GM21529 (cell line): ENCODE data around the gene D2HGDH.
A peak's percentile ranks its signal among the peaks of the same experiment; 100 is the strongest.
"Not testable (repeated sequence)": the region's sequence is repeated elsewhere in the genome, so short reads cannot be mapped to it uniquely, and the experiment has no call there.

ENCODE experiments used
- ATAC-seq: cut with Tn5 transposase; IDR thresholded peaks from one replicate; pipeline ENCODE4 v1.9.1; 2021; ENCODE audit not compliant: unreplicated experiment

The D2HGDH gene

DNA sequence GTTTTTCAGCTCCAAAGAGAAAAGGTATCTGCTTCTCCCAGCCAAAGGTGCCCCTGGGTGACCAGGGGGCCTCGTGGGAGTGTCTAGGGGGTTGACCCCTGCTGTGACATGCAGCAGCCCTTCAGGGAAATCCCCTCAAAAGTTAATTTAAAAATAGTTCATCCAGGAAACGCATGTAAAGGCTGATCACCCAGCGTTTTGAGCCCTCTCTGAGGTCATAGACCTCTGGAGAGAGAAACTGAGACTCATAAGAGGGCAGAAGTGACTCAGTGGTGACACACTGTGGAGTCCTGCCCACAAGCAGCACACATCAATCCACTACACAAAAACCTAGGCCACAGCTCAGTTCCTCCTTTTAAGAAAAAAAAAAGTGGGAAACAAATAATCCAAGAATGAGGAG, 54.1 kb downstream of the D2HGDH start:
- ATAC-seq = peak; percentile 56

DNA sequence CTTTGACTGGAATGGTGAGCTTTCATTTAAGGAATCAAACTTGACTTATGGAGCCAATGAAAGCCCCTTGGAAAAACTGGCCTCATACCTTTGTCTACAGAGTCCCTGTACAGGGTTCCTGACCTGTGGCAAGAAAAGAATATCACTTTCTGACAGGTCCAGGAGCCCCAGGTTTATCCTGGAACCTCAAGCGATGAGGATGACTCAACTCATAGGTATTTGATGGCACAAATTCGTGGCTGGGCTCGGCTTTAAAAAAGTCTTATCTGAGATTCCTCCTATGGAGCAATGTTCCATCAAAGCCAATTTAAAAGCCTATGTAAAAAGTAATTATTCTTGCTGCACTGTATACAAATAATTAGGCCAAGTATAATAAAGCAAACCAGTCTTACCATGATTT, 57.0 kb downstream of the D2HGDH start:
- ATAC-seq = not testable (repeated sequence)

GRCh38 chr2:241793385-241793784, 59.0 kb downstream of the D2HGDH start:
- ATAC-seq = no peak

- ATAC-seq = no peak
Measured at GRCh38 chr2:241794250-241794823, 59.9 kb downstream of the D2HGDH start.

DNA sequence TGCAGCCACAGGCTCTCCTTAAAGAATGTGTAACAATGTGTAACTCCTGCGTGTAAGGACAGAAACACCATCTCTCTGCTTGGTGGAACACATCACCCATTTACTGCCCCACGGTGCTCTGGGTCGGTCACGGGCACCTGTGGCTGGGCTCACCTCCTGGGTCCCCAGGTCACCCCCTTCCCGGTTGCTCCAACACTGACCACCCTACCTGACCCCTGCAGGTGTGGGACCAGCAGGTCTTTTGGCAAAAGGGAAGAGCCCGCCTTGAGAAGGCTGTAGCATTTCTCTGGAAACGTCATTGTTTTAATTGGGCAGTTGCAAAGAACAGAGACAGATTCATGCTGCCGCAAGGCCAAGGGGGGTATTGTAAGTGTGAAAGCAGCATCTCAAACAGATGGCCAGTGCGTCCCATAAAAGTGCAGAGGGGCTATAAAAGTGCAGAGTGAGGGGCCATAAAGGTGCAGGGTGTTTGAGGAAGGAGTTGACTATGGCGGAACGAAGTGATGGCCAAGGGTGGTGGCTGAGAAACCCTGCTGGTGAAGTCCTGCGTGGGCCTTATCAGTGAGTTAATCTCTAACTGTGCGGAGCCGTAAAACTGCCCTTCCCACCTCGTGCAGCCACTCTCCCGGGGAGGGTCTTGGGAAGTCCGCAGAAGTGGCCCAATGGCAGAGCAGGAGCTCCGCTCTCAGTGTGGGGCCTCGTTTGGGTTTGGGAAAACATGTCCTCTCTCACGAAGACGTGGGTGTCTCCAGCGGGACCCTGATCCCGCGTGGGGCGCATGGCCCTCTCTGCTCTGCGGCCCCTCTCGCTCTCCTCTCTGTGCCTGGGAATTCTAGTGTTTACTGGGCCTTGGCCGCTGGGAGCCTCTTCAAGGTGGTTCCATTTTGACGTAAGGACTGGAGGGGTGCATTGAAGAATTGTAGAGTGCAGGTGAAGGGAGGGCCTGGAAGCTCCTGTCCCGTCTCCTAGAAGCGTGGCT, 60.9 kb downstream of the D2HGDH start:
- no peak for ATAC-seq

- no peak for ATAC-seq
Measured at GRCh38 chr2:241796209-241796608, 61.8 kb downstream of the D2HGDH start.

- ATAC-seq = no peak
Measured at GRCh38 chr2:241796610-241797138, 62.2 kb downstream of the D2HGDH start.

GRCh38 chr2:241797441-241798080, 63.1 kb downstream of the D2HGDH start:
- no peak for ATAC-seq

- no peak for ATAC-seq
Measured at GRCh38 chr2:241798081-241798630, 63.7 kb downstream of the D2HGDH start.

DNA sequence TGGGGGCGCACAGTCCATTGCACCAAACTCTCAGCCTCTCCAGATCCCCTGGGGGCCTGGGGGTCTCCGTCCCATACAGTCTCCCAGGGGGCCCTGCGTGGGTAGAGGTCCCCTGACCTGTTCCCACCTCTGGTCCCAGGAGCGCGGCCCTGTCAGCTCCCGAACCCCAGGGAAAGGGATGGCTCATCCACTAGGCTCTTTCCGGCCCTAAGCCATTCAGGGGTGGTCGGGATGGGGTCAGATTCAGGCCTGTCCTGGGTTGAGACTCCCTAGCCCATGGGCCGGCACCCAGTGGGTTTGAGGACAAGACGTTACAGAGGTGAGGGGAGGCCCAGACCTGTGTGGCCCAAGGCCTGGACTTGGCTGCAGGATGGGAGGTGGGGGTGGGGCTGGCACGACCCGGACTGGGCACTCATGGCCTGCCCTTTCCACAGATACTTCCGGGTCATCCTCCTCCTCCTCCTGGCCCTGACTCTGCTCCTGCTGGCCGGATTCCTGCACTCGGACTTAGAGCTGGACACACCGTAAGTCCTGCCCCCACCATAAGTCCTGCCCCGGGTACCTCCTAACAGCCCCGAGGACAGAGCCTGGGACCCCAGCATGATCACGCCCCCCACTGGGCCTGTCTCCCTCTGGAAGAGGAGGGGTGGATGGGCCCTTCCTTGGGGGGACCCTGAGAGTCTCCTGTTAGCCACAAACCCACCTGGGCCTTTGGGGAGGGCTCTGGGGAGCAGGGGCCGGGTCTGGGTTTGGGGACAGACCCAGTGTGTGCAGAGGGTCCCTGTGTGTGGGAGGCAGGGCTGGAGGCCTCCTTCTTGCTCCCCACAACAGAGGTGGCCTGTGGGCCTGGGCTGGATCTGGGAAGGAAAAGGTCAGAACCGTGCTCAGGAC, 64.4 kb downstream of the D2HGDH start:
- ATAC-seq = no peak

- ATAC-seq = no peak
Measured at GRCh38 chr2:241799522-241800197, 65.2 kb downstream of the D2HGDH start.

- ATAC-seq = not testable (repeated sequence)
Measured at GRCh38 chr2:241800198-241800903, 65.9 kb downstream of the D2HGDH start.

GRCh38 chr2:241801611-241802420, 67.4 kb downstream of the D2HGDH start:
- no peak for ATAC-seq

- no peak for ATAC-seq
Measured at GRCh38 chr2:241802421-241803318, 68.2 kb downstream of the D2HGDH start.

DNA sequence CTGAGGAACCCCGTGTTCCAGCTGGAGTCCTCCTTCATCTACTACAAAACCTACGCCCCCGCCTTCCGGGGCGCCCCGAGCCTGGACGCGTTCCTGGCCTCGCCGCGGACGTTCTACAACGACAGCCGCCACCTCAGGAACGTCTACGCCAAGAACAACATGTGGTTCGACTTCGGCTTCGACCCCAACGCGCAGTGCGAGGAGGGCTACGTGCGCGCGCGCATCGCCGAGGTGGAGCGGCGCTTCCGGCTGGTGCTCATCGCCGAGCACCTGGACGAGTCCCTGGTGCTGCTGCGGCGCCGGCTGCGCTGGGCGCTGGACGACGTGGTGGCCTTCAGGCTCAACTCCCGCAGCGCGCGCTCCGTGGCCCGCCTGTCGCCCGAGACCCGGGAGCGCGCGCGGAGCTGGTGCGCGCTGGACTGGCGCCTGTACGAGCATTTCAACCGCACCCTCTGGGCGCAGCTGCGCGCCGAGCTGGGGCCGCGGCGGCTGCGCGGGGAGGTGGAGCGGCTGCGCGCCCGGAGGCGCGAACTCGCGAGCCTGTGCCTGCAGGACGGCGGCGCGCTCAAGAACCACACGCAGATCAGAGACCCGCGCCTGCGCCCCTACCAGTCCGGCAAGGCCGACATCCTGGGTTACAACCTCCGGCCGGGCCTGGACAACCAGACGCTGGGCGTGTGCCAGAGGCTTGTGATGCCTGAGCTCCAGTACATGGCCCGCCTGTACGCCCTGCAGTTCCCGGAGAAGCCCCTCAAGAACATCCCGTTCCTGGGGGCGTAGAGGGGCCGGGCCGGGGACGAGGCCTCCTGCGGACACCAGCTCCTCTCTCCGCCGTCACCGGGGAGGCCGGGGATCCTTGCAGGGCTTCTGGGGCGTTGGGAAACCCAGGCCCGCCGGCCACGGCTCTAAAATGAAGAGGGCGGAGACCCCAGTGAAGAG, 69.2 kb downstream of the D2HGDH start:
- ATAC-seq = peak; percentile 47
